ENCODE data around the gene GLRX.
"Not testable (repeated sequence)": the region's sequence is repeated elsewhere in the genome, so short reads cannot be mapped to it uniquely, and the experiment has no call there.

GLRX gene

DNA sequence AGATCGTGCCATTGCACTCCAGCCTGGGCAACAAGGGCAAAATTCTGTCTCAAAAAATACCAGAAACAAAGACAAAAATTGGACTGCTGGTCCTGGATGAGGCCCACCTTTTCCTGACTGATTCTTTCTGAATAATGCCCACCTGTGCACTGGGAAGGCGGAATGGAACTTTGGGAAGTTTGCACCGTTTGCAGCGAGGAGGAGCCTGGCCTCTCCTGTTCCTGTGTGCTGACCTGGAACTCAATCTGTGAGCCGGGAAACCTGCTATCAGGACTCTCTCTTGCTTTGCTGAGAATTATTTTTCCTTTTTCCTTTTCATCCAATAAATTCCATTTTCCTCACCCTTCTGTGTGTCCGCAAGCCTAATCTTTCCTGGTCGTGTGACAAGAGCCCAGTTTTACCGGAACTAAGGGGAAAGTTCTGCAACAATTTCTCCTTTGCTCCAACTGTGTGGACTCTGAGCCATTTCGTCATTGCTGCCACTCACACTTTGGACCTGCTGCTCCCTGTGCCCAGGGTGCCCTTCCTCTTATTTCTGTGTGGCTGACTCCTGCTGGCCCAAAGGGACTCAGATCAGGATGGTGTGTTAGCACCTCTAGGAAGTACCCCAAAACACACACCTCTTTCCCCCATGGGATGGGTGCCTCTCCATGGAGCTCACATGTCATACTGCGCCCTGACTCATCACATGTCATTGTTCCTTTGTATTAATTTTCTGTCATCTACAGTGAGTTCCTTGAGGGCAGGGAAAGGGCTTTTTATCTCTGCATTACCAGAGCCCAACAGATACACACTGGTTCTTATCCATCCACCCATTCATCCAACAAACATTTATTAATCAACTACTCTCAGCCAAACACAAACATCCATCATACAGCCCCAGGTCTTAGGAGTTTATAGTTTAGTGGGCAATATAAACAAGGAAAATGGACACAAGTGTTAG is 4.7 kb upstream of the GLRX start:
- no peak for DNase-seq (ENCODE audit: low read depth)

DNA sequence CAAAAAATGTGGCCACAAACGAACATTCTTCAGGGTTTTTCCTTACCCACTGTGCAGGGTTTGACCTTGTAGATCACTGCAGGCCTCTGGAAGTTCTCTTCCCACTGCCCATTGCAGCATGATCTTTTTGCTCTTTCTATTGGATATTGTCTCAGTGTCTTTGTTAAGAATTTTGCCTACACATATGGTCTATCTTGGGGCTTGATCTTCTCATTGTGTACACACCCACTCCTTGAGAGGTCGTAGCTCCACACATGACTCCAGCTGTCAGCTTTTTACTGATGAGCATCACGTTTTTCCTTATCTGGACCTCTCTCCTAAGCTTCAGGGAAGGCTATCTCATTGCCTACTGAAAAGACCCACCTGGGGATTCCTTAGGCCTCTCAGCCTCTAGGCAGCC is 3.0 kb upstream of the GLRX start:
- no peak for DNase-seq (ENCODE audit: low read depth)

DNA sequence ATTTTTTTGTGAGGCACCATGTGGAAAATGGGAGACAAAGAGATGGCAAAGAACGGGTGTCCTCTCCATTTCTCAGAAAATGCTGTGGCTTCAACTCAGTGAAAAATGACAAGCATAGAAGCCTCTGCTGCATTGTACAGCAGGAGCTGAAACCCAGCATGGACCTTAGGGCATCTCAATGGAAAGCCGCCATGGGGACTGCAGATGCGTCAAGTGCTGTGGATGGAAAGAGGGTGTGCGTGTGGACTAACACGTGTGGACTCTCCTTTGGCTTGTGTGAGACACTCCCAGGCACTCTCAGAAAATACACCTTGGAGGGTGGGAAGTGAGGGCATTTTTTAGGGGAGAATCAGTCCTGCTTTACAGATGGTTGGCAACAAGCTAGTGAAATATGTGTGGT is 2.2 kb upstream of the GLRX start:
- no peak for DNase-seq (ENCODE audit: low read depth)

DNA sequence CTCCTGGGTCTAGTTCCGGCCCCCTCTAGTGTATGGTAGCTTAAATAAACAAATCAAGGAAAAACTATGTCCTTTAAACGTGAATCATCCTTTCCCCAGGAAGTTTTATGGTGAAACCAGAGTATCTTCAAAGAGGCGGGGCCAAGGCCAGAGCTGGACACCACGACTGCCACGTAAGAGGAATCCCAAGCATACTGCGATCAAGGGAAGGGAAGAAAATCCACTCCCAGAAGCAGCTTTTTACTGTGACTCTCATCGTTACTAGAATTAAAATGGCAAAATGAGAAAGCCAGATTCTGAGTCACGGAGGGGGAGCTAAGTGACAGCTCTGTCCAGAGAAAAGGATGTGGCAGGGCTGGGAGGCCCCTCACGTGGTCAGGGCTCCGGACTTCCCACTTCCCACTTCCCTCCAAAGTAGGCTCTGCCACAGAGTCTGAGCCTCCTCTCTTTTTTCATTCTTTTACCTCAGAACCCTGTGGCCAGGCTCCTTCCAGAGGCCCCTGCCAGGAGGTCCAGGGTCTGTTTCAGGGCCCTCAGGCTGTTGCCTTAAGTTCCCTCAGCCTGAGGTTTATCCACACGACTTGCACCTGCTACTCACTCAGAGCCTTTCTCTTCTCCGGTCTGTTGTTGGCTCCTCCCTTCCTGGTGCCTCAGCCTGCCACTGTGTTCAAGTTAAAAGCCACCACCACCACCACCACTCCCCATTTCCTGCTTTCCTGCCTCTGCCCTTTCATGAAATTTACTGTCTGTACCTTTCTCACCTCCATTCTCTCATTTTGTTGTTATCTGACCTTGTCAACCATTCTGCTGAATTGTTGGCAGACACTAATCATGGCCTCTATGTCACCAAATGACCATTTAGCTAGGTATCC is 1.4 kb upstream of the GLRX start:
- DNase-seq (ENCODE audit: low read depth): no peak

DNA sequence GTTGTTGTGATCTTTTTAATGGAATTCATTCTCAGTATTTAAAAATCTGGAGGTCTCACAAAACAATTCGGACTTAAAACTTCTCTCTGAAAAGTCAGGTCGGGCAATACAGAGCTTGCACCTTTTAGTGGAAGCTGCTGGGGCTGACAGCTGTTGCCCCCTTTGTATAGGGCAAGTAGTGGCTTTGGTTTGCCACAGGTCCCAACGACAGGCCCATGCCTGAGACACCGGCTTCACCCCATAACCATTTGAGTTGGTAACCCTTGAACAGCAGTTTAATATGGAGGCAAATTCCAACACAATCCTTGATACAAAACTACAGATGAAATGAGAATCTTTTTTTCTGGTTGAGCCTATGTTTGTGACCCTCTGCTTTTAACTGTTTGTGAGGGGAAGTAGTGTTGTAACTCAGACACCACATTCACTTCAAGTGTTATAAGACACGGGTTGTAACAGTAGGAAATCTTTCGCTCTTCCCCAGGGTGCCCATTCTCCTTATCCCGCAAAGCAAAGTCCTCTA is 752 bp upstream of the GLRX start:
- no peak for DNase-seq (ENCODE audit: low read depth)

DNA sequence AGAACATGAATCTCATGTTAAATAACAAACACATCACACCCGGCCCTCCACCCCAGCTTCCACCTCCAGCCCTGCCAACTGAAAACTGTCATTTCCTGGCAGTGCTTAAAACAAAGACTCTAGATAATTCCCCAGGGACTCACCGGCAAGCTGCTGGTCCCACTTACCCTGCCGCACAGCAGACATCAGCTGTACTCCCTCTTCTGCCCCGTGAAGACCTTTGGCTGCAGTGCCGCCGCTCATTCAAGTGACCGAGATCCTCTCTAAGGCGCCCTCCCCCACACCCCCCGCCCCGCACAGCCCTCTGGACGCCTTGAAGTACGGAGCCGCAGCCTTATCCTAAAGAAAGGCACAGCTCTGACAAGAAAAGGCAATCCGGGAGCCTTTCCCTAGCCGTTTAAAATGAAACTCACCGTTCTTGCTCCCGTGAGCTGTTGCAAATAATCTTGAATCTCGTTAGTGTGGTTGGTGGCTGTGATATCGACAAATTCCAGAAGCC is 434 bp downstream of the GLRX start:
- DNase-seq (ENCODE audit: low read depth): no peak

DNA sequence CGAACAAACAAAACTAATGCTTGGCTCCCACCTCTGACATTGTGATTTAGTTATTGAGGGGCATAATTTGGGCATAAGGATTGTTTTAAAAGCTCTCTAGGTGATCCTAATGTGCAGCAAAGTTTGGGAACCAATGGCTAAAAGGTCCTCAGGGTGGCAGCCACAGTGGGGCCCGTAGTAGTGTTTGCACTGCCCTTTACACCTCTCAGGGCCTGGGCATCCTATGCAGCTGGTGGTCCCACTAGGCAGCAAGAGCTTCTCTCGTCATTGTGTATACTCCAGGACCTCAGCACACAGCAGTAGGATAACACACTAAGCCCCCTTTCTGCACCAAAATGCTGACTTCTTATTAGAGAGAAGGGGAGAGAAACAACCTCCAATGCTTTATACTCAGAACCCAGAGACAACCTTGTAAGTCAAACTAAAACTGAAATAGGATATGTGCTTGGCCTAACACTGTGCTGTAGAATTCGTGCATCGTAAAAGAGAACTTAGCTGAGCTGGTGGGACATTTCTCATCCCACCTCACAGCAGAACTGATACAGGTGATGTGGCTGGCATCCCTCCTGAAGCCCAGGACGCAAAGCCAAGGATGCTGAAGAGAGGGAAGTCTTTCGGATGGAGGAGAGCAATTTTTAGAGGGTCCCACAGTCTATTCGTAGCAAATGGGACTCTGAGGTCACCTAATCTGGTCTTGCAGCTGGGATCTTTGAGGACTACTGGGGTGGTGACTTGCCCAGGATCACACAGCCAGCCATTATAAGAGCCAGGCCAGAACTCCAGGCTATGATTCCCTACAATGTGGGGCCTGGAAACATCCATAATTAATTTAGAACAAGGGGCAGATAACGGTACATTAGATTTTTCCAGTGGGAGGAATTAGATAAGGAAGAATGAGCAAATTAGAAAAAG is 1.2 kb downstream of the GLRX start:
- no peak for DNase-seq (ENCODE audit: low read depth)

DNA sequence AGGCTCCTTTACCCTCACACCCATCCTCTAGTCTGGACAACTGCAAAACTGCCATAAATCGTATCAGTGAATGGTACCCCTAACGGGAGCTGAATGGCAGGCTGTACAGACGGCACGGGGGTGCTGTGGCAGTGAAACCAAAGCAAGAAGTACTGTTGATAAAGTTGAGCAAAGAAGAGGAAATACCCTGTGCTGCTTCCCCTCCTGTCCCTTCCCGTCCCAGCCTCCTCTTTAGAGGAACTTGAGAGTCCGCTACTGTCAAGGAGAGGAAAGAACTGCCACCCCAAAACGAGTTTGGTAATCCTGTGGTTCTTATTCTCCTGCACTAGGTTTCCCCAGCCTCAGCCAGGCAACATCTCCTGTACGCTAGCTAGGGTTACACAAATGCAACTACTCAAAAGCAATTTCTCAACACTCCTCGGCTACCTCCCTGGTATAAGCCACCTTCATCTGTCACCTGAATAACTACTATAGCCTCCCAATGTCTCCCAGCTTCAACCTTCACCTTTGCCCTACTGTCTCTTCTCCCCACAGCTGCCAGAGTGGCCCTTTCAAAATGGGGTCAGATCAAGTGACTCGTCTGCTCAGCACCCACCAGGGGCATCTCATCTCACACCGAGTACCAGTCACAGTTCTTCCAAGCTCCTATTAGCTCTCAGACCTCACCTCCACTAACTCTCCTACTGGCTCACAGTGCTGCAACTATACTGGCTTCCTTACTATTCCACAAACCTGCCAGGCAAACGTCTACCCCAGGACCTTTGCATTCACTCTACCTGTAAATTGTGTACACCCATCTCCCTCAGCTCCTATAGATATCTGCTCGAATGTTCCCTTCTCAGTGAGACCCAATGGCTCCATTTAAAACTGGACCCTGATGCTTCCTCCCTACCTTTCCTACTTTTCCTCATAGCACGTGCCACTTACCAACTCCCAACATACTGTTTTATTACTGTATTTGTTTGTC is 4.1 kb downstream of the GLRX start:
- no peak for DNase-seq (ENCODE audit: low read depth)

DNA sequence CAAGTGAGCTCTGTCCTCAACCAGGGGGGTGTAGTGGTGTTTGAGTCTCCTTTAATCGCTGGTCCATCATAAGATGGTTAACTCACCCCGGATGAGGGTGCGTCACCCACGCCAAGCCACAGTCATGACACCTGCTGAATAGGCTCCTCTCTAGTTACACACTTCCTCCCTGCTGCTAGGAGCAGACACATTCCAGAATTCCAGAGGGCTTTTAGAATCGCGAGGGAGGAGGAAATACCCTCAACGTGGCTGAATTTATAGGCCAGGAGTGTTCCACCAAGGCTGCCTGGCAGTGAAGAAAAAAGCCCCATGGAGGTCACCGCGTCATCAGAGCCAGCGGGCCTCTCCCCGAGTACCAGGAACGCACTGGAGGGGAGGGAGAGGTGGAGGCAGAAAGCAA is 5.1 kb downstream of the GLRX start:
- DNase-seq (ENCODE audit: low read depth): no peak

DNA sequence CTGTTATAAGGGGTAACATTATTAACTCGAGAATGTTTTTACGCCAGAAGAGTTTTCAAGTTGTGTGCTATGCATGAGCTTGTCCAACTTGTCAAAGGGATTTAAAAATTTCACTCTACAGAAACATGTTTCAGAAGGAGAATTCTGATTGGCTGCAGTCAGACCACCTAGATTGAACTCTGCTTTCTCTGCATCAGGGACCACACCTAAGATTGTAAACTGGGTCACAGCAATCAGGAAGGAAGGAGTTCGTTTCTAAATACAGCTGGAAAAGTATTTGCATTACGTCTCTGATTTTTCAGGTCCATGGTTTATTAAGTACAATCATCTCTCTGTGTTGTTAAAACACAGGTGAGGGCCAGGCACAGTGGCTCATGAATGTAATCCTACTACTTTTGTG is 5.8 kb downstream of the GLRX start:
- no peak for DNase-seq (ENCODE audit: low read depth)

DNA sequence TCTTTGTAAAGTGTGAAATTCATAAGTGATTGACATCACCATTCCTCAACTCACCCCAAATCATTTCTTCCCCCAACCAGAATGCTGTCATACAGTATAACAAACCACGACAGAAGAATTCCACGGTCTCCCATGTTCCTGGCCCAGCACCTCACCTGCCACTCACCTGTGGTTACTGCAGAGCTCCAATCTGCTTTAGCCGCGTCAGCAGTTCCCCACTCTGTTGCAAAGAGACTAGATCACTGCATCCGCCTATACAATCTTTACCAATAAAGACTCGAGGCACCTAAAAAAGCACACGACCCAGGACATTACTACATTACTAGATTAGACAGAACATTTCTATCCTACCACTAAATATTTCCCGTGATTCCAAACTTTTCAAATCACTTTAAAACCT is 6.2 kb downstream of the GLRX start:
- DNase-seq (ENCODE audit: low read depth): no peak

DNA sequence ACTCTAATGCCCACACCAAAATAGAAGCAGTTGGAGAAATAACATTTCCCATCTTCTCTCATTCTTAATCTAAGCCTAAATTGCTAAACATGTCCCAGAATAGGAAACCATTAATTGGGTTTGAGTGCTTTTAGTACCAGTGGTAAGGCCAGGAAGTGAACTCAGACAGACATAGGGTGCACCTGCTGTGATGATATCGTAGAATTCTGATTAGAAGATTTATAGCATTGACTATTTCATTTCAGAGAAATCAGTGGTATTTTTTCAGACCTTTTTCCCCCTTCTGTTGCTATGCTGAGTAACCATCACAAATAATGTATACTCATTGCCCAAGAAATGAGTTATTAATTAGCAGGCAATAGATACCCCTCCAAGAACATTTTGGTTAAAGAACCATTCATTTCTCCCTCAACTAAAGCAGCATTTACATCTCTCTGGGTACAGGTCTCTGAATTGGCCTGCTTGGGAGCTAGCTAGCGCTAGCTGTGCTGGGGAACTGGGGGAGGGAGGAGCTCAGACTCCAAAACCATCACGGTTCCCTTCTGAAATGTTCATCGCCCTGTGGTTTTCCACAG is 7.3 kb downstream of the GLRX start:
- DNase-seq (ENCODE audit: low read depth): no peak

DNA sequence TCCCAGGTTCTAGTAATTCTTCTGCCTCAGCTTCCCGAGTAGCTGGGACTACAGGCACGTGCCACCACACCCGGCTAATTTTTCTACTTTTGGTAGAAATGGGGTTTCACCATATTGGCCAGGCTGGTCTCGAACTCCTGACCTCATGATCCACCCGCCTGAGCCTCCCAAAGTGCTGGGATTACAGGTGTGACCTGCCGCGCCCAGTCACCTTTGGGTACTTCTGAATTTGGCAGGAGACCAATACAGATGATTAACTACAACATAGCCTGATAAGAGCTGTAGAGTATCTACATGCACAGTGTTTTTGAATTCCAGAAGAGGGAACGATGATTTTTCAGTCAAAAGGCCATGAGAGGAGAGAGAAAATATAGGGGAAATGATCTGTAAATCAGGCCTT is 9.5 kb downstream of the GLRX start:
- DNase-seq (ENCODE audit: low read depth): not testable (repeated sequence)

DNA sequence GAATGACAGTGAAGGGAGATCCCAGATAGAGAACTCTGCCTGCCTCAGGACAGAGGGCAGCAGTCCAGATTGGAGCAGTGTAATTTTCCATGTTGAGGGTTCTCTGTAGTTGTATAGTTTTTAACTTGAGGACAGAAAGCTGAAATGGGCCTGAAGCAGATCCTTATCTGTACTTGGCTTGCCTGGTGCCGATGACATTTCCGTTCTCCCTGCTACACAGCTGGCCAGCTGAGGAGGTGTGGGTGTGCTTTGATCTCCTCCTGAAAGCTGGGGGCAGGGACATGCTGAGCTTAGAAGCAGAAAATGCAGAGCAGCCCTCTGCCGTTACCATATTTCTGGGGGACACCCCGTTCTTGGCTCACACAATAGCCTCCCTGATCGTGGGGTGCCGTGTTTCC is 10.5 kb downstream of the GLRX start:
- DNase-seq (ENCODE audit: low read depth): no peak

DNA sequence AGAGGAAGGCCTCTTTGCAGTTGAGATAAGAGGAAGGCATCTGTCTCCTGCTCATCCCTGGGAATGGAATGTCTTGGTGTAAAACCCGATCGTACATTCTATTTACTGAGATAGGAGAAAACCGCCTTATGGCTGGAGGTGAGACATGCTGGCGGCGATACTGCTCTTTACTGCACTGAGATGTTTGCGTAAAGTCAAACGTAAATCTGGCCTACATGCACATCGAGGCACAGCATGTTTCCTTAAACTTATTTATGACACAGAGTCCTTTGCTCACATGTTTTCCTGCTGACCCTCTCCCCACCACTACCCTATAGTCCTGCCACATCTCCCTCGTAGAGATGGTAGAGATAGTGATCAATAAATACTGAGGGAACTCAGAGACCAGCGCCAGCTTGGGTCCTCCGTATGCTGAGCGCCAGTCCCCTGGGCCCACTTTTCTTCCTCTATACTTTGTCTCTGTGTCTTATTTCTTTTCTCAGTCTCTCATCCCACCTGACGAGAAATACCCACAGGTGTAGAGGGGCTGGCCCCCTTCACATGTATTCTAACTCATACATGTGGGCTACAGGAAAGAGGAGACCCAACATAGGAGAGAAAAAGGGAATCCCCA is 11.0 kb downstream of the GLRX start:
- not testable (repeated sequence) for DNase-seq (ENCODE audit: low read depth)

DNA sequence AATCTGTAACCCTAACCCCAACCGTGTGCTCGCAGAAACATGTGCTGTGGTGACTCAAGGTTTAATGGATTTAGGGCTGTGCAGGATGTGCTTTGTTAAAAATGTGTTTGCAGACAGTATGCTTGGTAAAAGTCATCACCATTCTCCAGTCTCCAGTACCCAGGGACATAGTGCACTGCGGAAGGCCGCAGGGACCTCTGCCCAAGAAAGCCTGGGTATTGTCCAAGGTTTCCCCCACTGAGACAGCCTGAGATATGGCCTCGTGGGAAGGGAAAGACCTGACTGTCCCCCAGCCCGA is 11.5 kb downstream of the GLRX start:
- not testable (repeated sequence) for DNase-seq (ENCODE audit: low read depth)

DNA sequence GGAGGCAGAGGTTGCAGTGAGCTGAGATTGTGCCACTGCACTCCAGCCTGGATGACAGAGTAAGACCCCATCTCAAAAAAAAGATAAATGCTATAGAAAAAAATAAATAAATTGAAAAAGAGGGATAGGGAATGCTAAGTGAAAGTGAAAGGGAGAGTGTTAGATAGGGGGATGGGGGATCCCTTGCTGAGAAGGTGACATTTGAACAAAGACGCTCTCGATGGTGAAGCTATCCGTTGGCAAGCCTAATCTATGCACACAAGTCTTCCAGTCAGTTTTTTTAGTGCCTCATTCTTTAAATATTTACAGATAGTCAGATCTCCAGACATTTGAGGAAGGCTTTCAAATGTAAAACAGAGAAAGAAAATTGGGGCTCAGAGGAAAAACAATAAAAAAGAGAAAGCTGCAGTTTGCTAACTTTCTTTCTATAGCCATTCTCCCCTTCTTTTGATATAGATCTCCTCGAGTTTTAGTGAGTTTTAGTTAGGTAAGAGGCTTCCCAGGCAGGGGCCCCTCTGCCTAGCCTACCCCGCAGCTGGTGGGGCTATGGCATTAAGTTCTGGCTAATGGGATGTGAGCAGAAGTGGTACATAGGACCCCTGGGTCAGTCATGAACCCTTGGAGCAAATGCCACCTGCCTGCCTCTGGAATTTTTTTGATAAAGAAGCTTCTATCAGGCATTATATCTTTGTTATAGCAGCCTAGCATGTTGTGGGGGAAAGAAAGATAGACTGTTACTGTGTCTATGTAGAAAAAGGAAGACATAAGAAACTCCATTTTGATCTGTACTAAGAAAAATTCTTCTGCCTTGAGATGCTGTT is 12.0 kb downstream of the GLRX start:
- DNase-seq (ENCODE audit: low read depth): no peak

DNA sequence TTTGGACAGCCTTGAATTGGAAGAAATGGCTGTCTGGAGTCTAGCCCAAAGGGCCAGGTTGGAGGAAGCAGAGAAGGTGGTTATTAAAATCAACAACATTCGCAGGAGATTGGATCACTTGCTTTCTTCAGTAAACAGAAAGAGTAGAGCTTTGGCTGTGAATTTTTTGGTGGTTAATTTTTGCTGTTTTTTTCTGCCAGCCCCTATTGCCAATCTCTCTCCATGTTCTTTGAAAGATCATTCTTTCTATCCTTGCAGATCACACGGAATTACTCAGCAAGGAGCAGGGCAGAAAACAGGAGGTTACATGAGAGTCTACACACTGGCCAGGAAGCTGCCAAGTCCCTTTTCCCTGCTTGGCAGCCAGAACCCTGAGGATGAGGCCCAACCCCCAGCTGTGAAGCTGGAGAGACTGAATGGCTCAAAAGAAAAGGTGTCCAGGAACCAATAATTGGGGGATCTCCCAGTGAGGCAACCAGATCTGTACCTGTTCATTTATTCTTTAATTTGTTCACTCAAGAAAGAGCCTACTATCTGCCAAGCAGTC is 13.0 kb downstream of the GLRX start:
- no peak for DNase-seq (ENCODE audit: low read depth)

Data from stimulated activated CD8-positive, alpha-beta memory T cell treated with anti-CD3 and anti-CD28 coated beads, Interleukin-15, amount 100 ng/mL, for 24 hours (primary cell).